Fibroblast of lung (primary cell): Measurements from ENCODE around the gene RBCK1. TPM values are rescaled to one million over a fixed set of nuclear protein-coding genes. Genes with fewer than 3 reads are reported as not detected.
"Not testable (repeated sequence)": the region's sequence is repeated elsewhere in the genome, so short reads cannot be mapped to it uniquely, and the experiment has no call there.

Source experiments
- DNase-seq, 2 donors: peaks; one replicate each; pipeline versions ENCODE4 v3.0.0 to v3.0.0-alpha.2; 2010; ENCODE audit warnings: low read depth in 2 of 2
- H2AFZ ChIP-seq: 2 replicates; pipeline ENCODE4 v1.5.1; 2012; ENCODE audit warnings: low read length, control low read depth, inconsistent platforms
- H3K27ac ChIP-seq: 2 replicates; pipeline ENCODE4 v1.5.1; 2011; ENCODE audit warnings: low read length, control low read depth; ENCODE audit not compliant: insufficient read depth
- H3K27me3 ChIP-seq: 2 replicates; pipeline ENCODE4 v1.5.1; 2011; ENCODE audit warnings: mild to moderate bottlenecking, low read length; ENCODE audit not compliant: control insufficient read depth, insufficient read depth
- H3K36me3 ChIP-seq: 2 replicates; pipeline ENCODE4 v1.5.1; 2011; ENCODE audit warnings: low read length; ENCODE audit not compliant: control insufficient read depth, insufficient read depth
- H3K4me1 ChIP-seq: 2 replicates; pipeline ENCODE4 v1.5.1; 2011; ENCODE audit warnings: low read length; ENCODE audit not compliant: control insufficient read depth, insufficient read depth; ENCODE audit errors: extremely low read depth
- H3K4me2 ChIP-seq: 2 replicates; pipeline ENCODE4 v1.5.1; 2011; ENCODE audit warnings: low read length, control low read depth; ENCODE audit not compliant: insufficient read depth; ENCODE audit errors: extremely low read depth
- H3K4me3 ChIP-seq, 4 experiments: fragments of 200-600 bp in 1 of 4; sonication (generic) in 1 of 4; replicated peaks in 1 of 4; 2 replicates each; pipeline ENCODE4 v1.5.1; 2011 to 2016; ENCODE audit warnings: low read length in 4 of 4, low read depth in 3 of 4, mild to moderate bottlenecking in 3 of 4, control low read depth in 2 of 4, inconsistent platforms in 1 of 4, mixed read lengths in 1 of 4; ENCODE audit not compliant: insufficient read depth in 1 of 4; ENCODE audit errors: control extremely low read depth in 1 of 4
- H3K79me2 ChIP-seq: 2 replicates; pipeline ENCODE4 v1.5.1; 2012; ENCODE audit warnings: mild to moderate bottlenecking, low read length, inconsistent platforms; ENCODE audit not compliant: control insufficient read depth, insufficient read depth
- H3K9ac ChIP-seq: 2 replicates; pipeline ENCODE4 v1.5.1; 2011; ENCODE audit warnings: mild to moderate bottlenecking, low read length, control low read depth; ENCODE audit not compliant: insufficient read depth
- H3K9me3 ChIP-seq: 2 replicates; pipeline ENCODE4 v1.5.1; 2012; ENCODE audit warnings: low read depth, low read length; ENCODE audit not compliant: control insufficient read depth, insufficient read depth
- H4K20me1 ChIP-seq: 2 replicates; pipeline ENCODE4 v1.5.1; 2011; ENCODE audit warnings: low read length; ENCODE audit not compliant: control insufficient read depth, insufficient read depth; ENCODE audit errors: extremely low read depth
- CTCF ChIP-seq, 2 donors: IDR thresholded peaks in 1 of 2; conservative IDR thresholded peaks in 1 of 2; 1 replicate in 1 of 2; 2 replicates in 1 of 2; pipeline ENCODE4 v1.5.1; 2011 to 2012; ENCODE audit warnings: low read length in 2 of 2, control low read depth in 1 of 2, inconsistent platforms in 1 of 2, low read depth in 1 of 2, mild to moderate bottlenecking in 1 of 2
- EZH2 ChIP-seq: IDR thresholded peaks from 2 replicates; pipeline ENCODE4 v1.5.1; 2012; ENCODE audit warnings: low read length, control low read depth, mild to moderate bottlenecking; ENCODE audit errors: missing control alignments
- polyA plus RNA-seq, 2 donors: library from polyadenylated mRNA; depleted of rRNA in 1 of 2; stranded (reverse) in 1 of 2; unstranded in 1 of 2; fragments of >200 nt; gene quantifications; 2 replicates each; pipeline ENCODE4 v1.2.1, GENCODE V29; 2011 to 2012; ENCODE audit warnings: missing spikeins in 1 of 2
- total RNA-seq: library from RNA; depleted of rRNA; stranded (reverse); fragments of >200 nt; gene quantifications from 2 replicates; pipeline ENCODE4 v1.2.1, GENCODE V29; 2014

Gene RBCK1
- total and polyA plus RNA-seq, 2 donors (not counting 1 experiment from before 2014, with no cell fraction given): 35.2 to 89.0 TPM

GRCh38 chr20:388034-388994 is 19.8 kb upstream of the RBCK1 start:
- Histone ChIP-seq H3K4me1 (no peaks in the 10 kb centered on the region), H3K4me2 (no peak overlapping the region), H3K36me3 (peaks cover 7% of the 10 kb centered on the region), H3K79me2 (peaks cover 2% of the 10 kb centered on the region), H3K9ac (no peak overlapping the region), H3K27ac (no peak overlapping the region), H2AFZ (no peak overlapping the region), H3K27me3 (no peaks in the 10 kb centered on the region), H3K9me3 (no peaks in the 10 kb centered on the region), H4K20me1 (no peaks in the 10 kb centered on the region), H3K4me3 (no peak overlapping the region)
- no peak for TF ChIP-seq CTCF (conservative IDR thresholded peaks at IDR 0.05 in 1 of 2, IDR thresholded peaks at IDR 0.05 in 1 of 2; ENCODE audit: low read depth in 1 of 2, low read length in 2 of 2)
- TF ChIP-seq EZH2: no peak
- no peak for DNase-seq

- Histone ChIP-seq H3K4me2 (no peak overlapping the region), H3K79me2 (no peaks in the 10 kb centered on the region), H2AFZ (no peak overlapping the region), H3K4me1 (no peaks in the 10 kb centered on the region), H3K4me3 (no peak overlapping the region), H4K20me1 (no peaks in the 10 kb centered on the region), H3K27ac (no peak overlapping the region), H3K9ac (no peak overlapping the region), H3K9me3 (no peaks in the 10 kb centered on the region), H3K36me3 (peaks cover 7% of the 10 kb centered on the region), H3K27me3 (no peaks in the 10 kb centered on the region)
- TF ChIP-seq EZH2 (no peak), CTCF (conservative IDR thresholded peaks at IDR 0.05 in 1 of 2, IDR thresholded peaks at IDR 0.05 in 1 of 2; ENCODE audit: low read depth in 1 of 2, low read length in 2 of 2) (no peak)
- DNase-seq: no peak
Measured at GRCh38 chr20:389220-389619, 18.9 kb upstream of the RBCK1 start.

- no peak for DNase-seq
- H3K4me2 ChIP-seq: no peak overlapping the region
Measured at GRCh38 chr20:391041-391711, 16.9 kb upstream of the RBCK1 start.

GRCh38 chr20:393296-393695 is 14.8 kb upstream of the RBCK1 start:
- not testable (repeated sequence) for H3K27me3 ChIP-seq, H2AFZ ChIP-seq, H3K4me3 ChIP-seq, H3K4me2 ChIP-seq, H3K9ac ChIP-seq, H3K27ac ChIP-seq, DNase-seq, H3K9me3 ChIP-seq, H3K4me1 ChIP-seq, H3K79me2 ChIP-seq, H4K20me1 ChIP-seq
- peaks cover 21% of the 10 kb centered on the region for H3K36me3 ChIP-seq

More at GRCh38 chr20:391041-391711, 16.9 kb upstream of the RBCK1 start:
- no peak overlapping the region for H3K9ac ChIP-seq
- no peak overlapping the region for H3K4me3 ChIP-seq
- H3K27ac ChIP-seq: no peak overlapping the region
- H3K27me3 ChIP-seq: no peaks in the 10 kb centered on the region
- no peaks in the 10 kb centered on the region for H3K79me2 ChIP-seq
- H3K9me3 ChIP-seq: no peaks in the 10 kb centered on the region
- H4K20me1 ChIP-seq: no peaks in the 10 kb centered on the region
- peaks cover 13% of the 10 kb centered on the region for H3K36me3 ChIP-seq
- H3K4me1 ChIP-seq: no peaks in the 10 kb centered on the region
- no peak for TF ChIP-seq CTCF (conservative IDR thresholded peaks at IDR 0.05 in 1 of 2, IDR thresholded peaks at IDR 0.05 in 1 of 2; ENCODE audit: low read depth in 1 of 2, low read length in 2 of 2)
- TF ChIP-seq EZH2: no peak
- no peak overlapping the region for H2AFZ ChIP-seq
